ENCODE measurements around the gene ARHGEF17.

The ARHGEF17 gene

GRCh38 chr11:73335204-73335923, 27.3 kb downstream of the ARHGEF17 start:
- FAIRE-seq, result peak; percentile 77

- no peak for FAIRE-seq
These were observed 29.8 kb downstream of the ARHGEF17 start for GRCh38 chr11:73337846-73338245.

- no peak for FAIRE-seq
These were observed 30.2 kb downstream of the ARHGEF17 start for GRCh38 chr11:73338279-73338678.

- FAIRE-seq, result no peak
These were observed 32.1 kb downstream of the ARHGEF17 start for GRCh38 chr11:73340164-73340563.

- no peak for FAIRE-seq
These were observed 34.6 kb downstream of the ARHGEF17 start for GRCh38 chr11:73342633-73343032.

- FAIRE-seq, result no peak
These were observed 35.2 kb downstream of the ARHGEF17 start for GRCh38 chr11:73343076-73343873.

GRCh38 chr11:73344191-73344607, 36.1 kb downstream of the ARHGEF17 start:
- no peak for FAIRE-seq

- no peak for FAIRE-seq
These were observed 37.5 kb downstream of the ARHGEF17 start for GRCh38 chr11:73345481-73346160.

GRCh38 chr11:73346186-73346935, 38.3 kb downstream of the ARHGEF17 start:
- no peak for FAIRE-seq

GRCh38 chr11:73347067-73347466, 39.0 kb downstream of the ARHGEF17 start:
- FAIRE-seq, result no peak

GRCh38 chr11:73348838-73349237, 40.8 kb downstream of the ARHGEF17 start:
- FAIRE-seq, result no peak

GRCh38 chr11:73349633-73350032, 41.6 kb downstream of the ARHGEF17 start:
- no peak for FAIRE-seq

GRCh38 chr11:73350908-73351636, 43.0 kb downstream of the ARHGEF17 start:
- FAIRE-seq, result peak; percentile 88

GRCh38 chr11:73353422-73353821, 45.3 kb downstream of the ARHGEF17 start:
- no peak for FAIRE-seq

GRCh38 chr11:73355109-73355508, 47.0 kb downstream of the ARHGEF17 start:
- no peak for FAIRE-seq

- FAIRE-seq, result no peak
These were observed 49.1 kb downstream of the ARHGEF17 start for GRCh38 chr11:73356979-73357860.

GRCh38 chr11:73358071-73358470, 50.0 kb downstream of the ARHGEF17 start:
- FAIRE-seq, result no peak

- no peak for FAIRE-seq
These were observed 51.3 kb downstream of the ARHGEF17 start for GRCh38 chr11:73359341-73359740.

- FAIRE-seq, result no peak
These were observed 52.1 kb downstream of the ARHGEF17 start for GRCh38 chr11:73359930-73360742.

- FAIRE-seq, result no peak
These were observed 52.8 kb downstream of the ARHGEF17 start for GRCh38 chr11:73360743-73361369.

Measured in A204.1 (cell line).